Measurements from ENCODE around the gene TBC1D25.
A peak's percentile ranks its signal among the peaks of the same experiment; 100 is the strongest.
"Not testable (repeated sequence)": the region's sequence is repeated elsewhere in the genome, so short reads cannot be mapped to it uniquely, and the experiment has no call there.

The TBC1D25 gene

DNA sequence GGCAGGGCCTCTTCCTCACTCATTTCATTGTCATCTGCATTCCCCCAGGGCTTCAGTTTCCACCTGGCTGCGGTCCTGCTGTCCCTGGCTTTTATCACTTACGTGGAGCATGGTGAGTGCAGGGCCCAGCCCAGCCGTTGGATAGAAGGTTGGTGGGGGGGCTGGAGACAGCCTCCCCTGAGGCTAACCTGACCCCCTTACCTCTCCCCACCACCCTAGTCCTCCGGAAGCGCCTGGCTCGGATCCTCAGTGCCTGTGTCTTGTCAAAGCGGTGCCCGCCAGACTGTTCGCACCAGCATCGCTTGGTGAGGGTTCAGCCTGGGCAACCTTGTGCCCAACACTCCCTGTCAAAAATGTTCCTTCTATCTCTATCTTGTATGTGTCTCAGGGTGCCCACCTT is 23.7 kb upstream of the TBC1D25 start:
- Histone ChIP-seq H3K4me3 (ENCODE audit: low read length) (no peak overlapping the region), H3K4me1 (ENCODE audit: control insufficient read depth, insufficient read depth, low read length) (no peaks in the 10 kb centered on the region), H3K27ac (ENCODE audit: low read length) (no peak overlapping the region), H3K27me3 (ENCODE audit: control insufficient read depth, insufficient read depth, low read length) (no peaks in the 10 kb centered on the region), H3K9me3 (ENCODE audit: control insufficient read depth, insufficient read depth, low read length) (no peaks in the 10 kb centered on the region), H3K36me3 (ENCODE audit: control insufficient read depth, insufficient read depth, low read length) (peaks cover 5% of the 10 kb centered on the region; the same call in 1 of the 2 replicates)
- no peak for DNase-seq (ENCODE audit: low read depth, low spot score)
- no CpG with 5 or more reads among the region's 10 CpGs for WGBS (ENCODE audit: insufficient coverage, insufficient read length)

DNA sequence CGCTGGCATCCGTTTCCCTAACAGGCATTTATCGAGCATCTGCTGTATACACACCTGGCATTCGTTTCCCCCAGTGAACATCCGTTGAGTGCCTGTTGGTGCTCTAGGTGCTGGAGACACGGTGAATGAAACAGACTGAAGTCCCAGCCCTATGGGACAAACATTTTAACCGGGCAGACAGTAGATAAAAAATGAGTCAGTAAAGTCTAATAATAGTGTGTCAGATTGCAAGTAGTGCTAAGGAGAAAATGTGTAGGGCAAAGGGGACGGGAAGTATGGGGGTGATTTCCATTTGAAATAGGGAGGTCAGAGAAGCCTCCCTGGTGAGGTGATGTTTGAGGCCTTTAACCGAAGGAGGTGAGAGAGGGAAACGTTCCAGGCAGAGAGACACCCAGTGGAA is 23.2 kb upstream of the TBC1D25 start:
- no peak for DNase-seq (ENCODE audit: low read depth, low spot score)

GRCh38 chrX:48516987-48517386 is 22.5 kb upstream of the TBC1D25 start:
- H3K4me1 ChIP-seq (ENCODE audit: control insufficient read depth, insufficient read depth, low read length): no peaks in the 10 kb centered on the region
- WGBS (ENCODE audit: insufficient coverage, insufficient read length): no CpG with 5 or more reads among the region's 5 CpGs
- DNase-seq (ENCODE audit: low read depth, low spot score): no peak
- H3K27me3 ChIP-seq (ENCODE audit: control insufficient read depth, insufficient read depth, low read length): no peaks in the 10 kb centered on the region
- H3K4me3 ChIP-seq (ENCODE audit: low read length): no peak overlapping the region
- peaks cover 5% of the 10 kb centered on the region; the same call in 1 of the 2 replicates for H3K36me3 ChIP-seq (ENCODE audit: control insufficient read depth, insufficient read depth, low read length)
- no peak overlapping the region for H3K27ac ChIP-seq (ENCODE audit: low read length)
- no peaks in the 10 kb centered on the region for H3K9me3 ChIP-seq (ENCODE audit: control insufficient read depth, insufficient read depth, low read length)

More for the DNA sequence above, 23.2 kb upstream of the TBC1D25 start:
- H3K36me3 ChIP-seq (ENCODE audit: control insufficient read depth, insufficient read depth, low read length): peaks cover 5% of the 10 kb centered on the region; the same call in 1 of the 2 replicates
- no peaks in the 10 kb centered on the region for H3K9me3 ChIP-seq (ENCODE audit: control insufficient read depth, insufficient read depth, low read length)
- H3K27me3 ChIP-seq (ENCODE audit: control insufficient read depth, insufficient read depth, low read length): no peaks in the 10 kb centered on the region
- no peak overlapping the region for H3K27ac ChIP-seq (ENCODE audit: low read length)
- H3K4me3 ChIP-seq (ENCODE audit: low read length): no peak overlapping the region
- H3K4me1 ChIP-seq (ENCODE audit: control insufficient read depth, insufficient read depth, low read length): no peaks in the 10 kb centered on the region
- WGBS (ENCODE audit: insufficient coverage, insufficient read length): no CpG with 5 or more reads among the region's 10 CpGs

DNA sequence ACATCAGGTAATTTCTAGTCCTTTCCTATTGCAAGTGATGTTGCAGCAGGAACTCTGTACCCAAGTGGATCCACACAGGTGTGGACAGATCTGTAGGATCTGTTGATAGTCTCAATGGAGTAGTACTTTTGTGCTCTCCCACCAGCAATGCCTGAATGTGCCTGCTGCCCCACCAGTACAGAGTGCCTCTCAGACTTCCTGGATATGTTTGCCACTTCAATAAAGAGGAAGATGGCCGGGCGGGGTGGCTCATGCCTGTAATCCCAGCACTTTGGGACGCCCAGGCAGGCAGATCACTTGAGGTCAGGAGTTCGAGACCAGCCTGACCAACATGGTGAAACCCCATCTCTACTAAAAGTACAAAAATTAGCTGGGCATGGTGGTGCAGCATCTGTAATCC is 20.0 kb upstream of the TBC1D25 start:
- H3K27me3 ChIP-seq (ENCODE audit: control insufficient read depth, insufficient read depth, low read length); H3K36me3 ChIP-seq (ENCODE audit: control insufficient read depth, insufficient read depth, low read length); H3K27ac ChIP-seq (ENCODE audit: low read length); DNase-seq (ENCODE audit: low read depth, low spot score); H3K9me3 ChIP-seq (ENCODE audit: control insufficient read depth, insufficient read depth, low read length); H3K4me1 ChIP-seq (ENCODE audit: control insufficient read depth, insufficient read depth, low read length); H3K4me3 ChIP-seq (ENCODE audit: low read length): not testable (repeated sequence)
- no CpG with 5 or more reads among the region's 4 CpGs for WGBS (ENCODE audit: insufficient coverage, insufficient read length)

- peaks cover 2% of the 10 kb centered on the region; the same call in 1 of the 2 replicates for H3K4me1 ChIP-seq (ENCODE audit: control insufficient read depth, insufficient read depth, low read length)
- H3K4me3 ChIP-seq (ENCODE audit: low read length): no peak overlapping the region
- H3K36me3 ChIP-seq (ENCODE audit: control insufficient read depth, insufficient read depth, low read length): peaks cover 11% of the 10 kb centered on the region; the same call in 1 of the 2 replicates
- H3K9me3 ChIP-seq (ENCODE audit: control insufficient read depth, insufficient read depth, low read length): no peaks in the 10 kb centered on the region
- WGBS (ENCODE audit: insufficient coverage, insufficient read length): no CpG with 5 or more reads among the region's 2 CpGs
- DNase-seq (ENCODE audit: low read depth, low spot score): no peak
- no peak overlapping the region for H3K27ac ChIP-seq (ENCODE audit: low read length)
- no peaks in the 10 kb centered on the region for H3K27me3 ChIP-seq (ENCODE audit: control insufficient read depth, insufficient read depth, low read length)
Measured at GRCh38 chrX:48520455-48520854, 19.1 kb upstream of the TBC1D25 start.

- DNase-seq (ENCODE audit: low read depth, low spot score): no peak
- no CpG with 5 or more reads among the region's 2 CpGs for WGBS (ENCODE audit: insufficient coverage, insufficient read length)
- Histone ChIP-seq H3K4me1 (ENCODE audit: control insufficient read depth, insufficient read depth, low read length) (peaks cover 2% of the 10 kb centered on the region; the same call in 1 of the 2 replicates), H3K9me3 (ENCODE audit: control insufficient read depth, insufficient read depth, low read length) (no peaks in the 10 kb centered on the region), H3K27me3 (ENCODE audit: control insufficient read depth, insufficient read depth, low read length) (no peaks in the 10 kb centered on the region), H3K4me3 (ENCODE audit: low read length) (no peak overlapping the region; the same call in 1 of the 2 replicates), H3K36me3 (ENCODE audit: control insufficient read depth, insufficient read depth, low read length) (peaks cover 11% of the 10 kb centered on the region; the same call in 1 of the 2 replicates), H3K27ac (ENCODE audit: low read length) (no peak overlapping the region)
Measured at GRCh38 chrX:48520976-48521352, 18.6 kb upstream of the TBC1D25 start.

GRCh38 chrX:48521353-48522243 is 17.9 kb upstream of the TBC1D25 start, which contains the start of gene EBP:
Gene EBP, plus strand, starts transcription at chrX:48521808. Its CDS starts 1,964 bp downstream, at chrX:48523772.
- no peaks in the 10 kb centered on the region for H3K9me3 ChIP-seq (ENCODE audit: control insufficient read depth, insufficient read depth, low read length)
- peaks cover 2% of the 10 kb centered on the region; the same call in 1 of the 2 replicates for H3K4me1 ChIP-seq (ENCODE audit: control insufficient read depth, insufficient read depth, low read length)
- WGBS (ENCODE audit: insufficient coverage, insufficient read length): no CpG with 5 or more reads among the region's 66 CpGs
- DNase-seq (ENCODE audit: low read depth, low spot score): no peak
- H3K27ac ChIP-seq (ENCODE audit: low read length): no peak within 1 kb of the TSS
- H3K27me3 ChIP-seq (ENCODE audit: control insufficient read depth, insufficient read depth, low read length): no peaks in the 10 kb centered on the region
- peak within 1 kb of the TSS; percentile 87; the same call in 1 of the 2 replicates for H3K4me3 ChIP-seq (ENCODE audit: low read length)
- H3K36me3 ChIP-seq (ENCODE audit: control insufficient read depth, insufficient read depth, low read length): peaks cover 11% of the 10 kb centered on the region; the same call in 1 of the 2 replicates

DNA sequence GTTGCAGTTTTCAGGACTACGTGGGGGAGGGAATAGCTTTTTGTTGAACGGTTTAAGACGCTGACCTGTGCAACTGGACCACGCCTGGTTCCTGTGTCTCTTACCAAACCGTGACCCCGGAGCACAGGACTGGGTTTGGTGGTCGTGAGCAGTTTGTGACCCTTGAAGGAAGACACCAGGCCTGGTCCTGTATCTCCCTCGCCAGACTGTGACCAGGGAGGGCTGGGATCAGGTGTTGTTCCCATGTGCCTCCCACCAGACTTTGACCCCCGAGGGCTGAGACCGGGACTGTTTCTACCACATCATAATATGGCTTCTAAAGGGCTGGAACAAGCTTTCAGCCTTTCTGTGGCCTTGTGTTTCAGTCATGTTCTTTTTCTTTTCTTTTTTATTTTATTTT is 17.2 kb upstream of the TBC1D25 start:
- H3K27ac ChIP-seq (ENCODE audit: low read length): no peak overlapping the region
- WGBS (ENCODE audit: insufficient coverage, insufficient read length): no CpG with 5 or more reads among the region's 10 CpGs
- peak overlapping the region; percentile 87; the same call in 1 of the 2 replicates for H3K4me3 ChIP-seq (ENCODE audit: low read length)

GRCh38 chrX:48523682-48524081 is 15.8 kb upstream of the TBC1D25 start:
- no CpG with 5 or more reads among the region's 12 CpGs for WGBS (ENCODE audit: insufficient coverage, insufficient read length)
- H3K4me1 ChIP-seq (ENCODE audit: control insufficient read depth, insufficient read depth, low read length): peaks cover 2% of the 10 kb centered on the region; the same call in 1 of the 2 replicates
- no peak for DNase-seq (ENCODE audit: low read depth, low spot score)
- H3K36me3 ChIP-seq (ENCODE audit: control insufficient read depth, insufficient read depth, low read length): peaks cover 15% of the 10 kb centered on the region; the same call in 1 of the 2 replicates
- no peaks in the 10 kb centered on the region for H3K9me3 ChIP-seq (ENCODE audit: control insufficient read depth, insufficient read depth, low read length)
- H3K4me3 ChIP-seq (ENCODE audit: low read length): no peak overlapping the region
- no peak overlapping the region for H3K27ac ChIP-seq (ENCODE audit: low read length)
- H3K27me3 ChIP-seq (ENCODE audit: control insufficient read depth, insufficient read depth, low read length): no peaks in the 10 kb centered on the region

More for the DNA sequence above, 17.2 kb upstream of the TBC1D25 start:
- no peaks in the 10 kb centered on the region for H3K27me3 ChIP-seq (ENCODE audit: control insufficient read depth, insufficient read depth, low read length)
- no peak for DNase-seq (ENCODE audit: low read depth, low spot score)
- H3K4me1 ChIP-seq (ENCODE audit: control insufficient read depth, insufficient read depth, low read length): peaks cover 2% of the 10 kb centered on the region; the same call in 1 of the 2 replicates
- H3K9me3 ChIP-seq (ENCODE audit: control insufficient read depth, insufficient read depth, low read length): no peaks in the 10 kb centered on the region
- H3K36me3 ChIP-seq (ENCODE audit: control insufficient read depth, insufficient read depth, low read length): peaks cover 11% of the 10 kb centered on the region; the same call in 1 of the 2 replicates

DNA sequence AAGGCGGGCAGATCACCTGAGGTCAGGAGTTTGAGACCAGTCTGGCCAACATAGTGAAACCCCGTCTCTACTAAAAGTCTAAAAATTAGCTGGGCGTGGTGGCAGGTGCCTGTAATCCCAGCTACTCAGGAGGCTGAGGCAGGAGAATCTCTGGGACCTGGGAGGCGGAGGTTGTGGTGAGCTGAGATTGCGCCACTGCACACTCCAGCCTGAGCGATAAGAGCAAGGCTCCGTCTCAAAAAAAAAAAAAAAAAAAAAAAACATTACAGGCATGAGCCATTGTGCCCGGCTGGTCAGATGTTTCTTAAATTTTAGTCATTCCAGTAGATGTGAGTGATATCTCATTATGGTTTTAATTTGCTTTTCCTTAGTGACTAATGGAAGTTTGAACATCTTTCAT is 13.7 kb upstream of the TBC1D25 start:
- H3K27me3 ChIP-seq (ENCODE audit: control insufficient read depth, insufficient read depth, low read length); H3K27ac ChIP-seq (ENCODE audit: low read length); H3K9me3 ChIP-seq (ENCODE audit: control insufficient read depth, insufficient read depth, low read length); DNase-seq (ENCODE audit: low read depth, low spot score); H3K4me1 ChIP-seq (ENCODE audit: control insufficient read depth, insufficient read depth, low read length); H3K4me3 ChIP-seq (ENCODE audit: low read length): not testable (repeated sequence)
- peaks cover 15% of the 10 kb centered on the region; the same call in 1 of the 2 replicates for H3K36me3 ChIP-seq (ENCODE audit: control insufficient read depth, insufficient read depth, low read length)
- WGBS (ENCODE audit: insufficient coverage, insufficient read length): no CpG with 5 or more reads among the region's 8 CpGs

Measured in iPS DF 6.9 (cell line).